ENCODE data around the gene BICC1.
A peak's percentile ranks its signal among the peaks of the same experiment; 100 is the strongest.

The BICC1 gene

DNA sequence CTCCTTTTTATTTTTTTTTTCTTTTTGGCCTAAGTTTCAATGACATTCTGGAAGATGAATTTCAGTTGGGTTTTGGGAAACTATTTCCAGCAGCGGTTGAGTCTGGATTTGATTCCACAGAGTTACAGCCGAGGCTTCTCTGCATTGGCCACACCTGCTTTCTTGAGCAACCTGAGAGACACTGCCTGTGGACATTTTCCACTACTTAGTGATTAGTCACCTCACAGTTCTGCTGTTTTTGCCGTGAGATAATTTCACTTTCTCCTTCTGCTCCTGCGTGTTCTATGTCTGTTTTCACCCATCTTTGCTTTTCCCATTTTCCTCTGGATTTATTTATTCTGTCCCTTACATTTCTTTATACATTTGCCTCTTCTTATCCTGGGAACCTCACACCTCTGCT is 243.0 kb downstream of the BICC1 start:
- FAIRE-seq: no peak

DNA sequence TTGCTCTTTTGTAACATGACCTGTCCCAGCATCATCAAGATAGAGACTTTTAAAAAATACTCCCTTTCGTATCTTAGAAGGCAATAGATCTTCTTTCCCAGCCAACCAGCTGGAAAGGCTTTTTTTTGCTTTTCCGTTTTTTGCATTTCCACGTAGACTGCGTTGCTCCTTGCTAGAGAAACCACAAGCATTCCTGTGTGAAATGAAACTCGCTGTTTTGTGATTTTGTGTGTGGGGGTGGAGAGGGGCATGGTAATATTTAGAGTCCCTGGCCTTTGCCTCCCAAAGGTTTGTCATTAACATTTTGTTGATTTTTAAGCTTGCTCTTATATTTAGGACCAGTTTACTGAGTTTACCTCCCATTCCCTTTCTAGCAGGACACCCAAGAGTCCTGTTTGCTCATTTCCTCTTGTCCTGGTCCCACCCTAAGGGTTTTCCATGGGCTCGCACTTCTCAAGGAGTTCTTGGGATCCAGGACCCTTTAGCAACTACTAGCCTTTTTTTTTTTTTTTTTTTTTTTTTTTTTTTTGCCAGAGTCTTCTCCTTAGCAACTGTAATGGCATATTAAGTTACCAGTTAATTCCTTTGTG is 243.6 kb downstream of the BICC1 start:
- FAIRE-seq: no peak

DNA sequence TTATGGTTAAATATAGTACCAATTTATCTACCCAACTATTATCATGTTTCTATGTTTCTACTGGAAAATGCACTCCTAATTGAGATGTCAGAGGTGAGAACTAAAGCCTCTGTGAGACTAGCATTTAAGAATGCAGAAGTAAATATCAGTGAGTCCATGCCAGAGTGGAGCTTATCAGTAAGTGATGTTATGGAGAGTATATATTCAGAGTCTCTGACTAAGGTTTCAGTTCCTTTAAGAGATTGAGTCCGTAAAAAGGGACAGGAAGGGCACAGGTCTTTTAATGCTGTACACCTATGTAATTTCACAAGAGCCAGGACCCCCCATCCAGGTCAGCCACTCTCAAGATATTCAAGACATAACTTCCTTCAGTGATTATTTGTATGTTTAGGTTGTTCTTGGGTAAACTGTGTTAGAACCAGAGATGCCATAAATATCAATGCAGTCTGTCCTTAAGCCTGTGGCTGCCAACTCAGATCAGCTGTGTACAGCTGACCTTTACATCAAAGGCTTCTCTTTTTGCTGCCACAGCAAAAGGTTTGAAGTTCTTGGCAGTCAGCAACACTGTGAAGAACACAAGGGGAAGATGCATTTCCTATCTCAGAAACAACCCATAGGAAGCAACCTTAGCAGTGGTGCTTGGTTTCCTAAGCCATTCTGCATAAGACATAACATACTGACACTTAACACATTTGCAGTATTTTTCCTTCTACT is 244.8 kb downstream of the BICC1 start:
- FAIRE-seq: no peak

DNA sequence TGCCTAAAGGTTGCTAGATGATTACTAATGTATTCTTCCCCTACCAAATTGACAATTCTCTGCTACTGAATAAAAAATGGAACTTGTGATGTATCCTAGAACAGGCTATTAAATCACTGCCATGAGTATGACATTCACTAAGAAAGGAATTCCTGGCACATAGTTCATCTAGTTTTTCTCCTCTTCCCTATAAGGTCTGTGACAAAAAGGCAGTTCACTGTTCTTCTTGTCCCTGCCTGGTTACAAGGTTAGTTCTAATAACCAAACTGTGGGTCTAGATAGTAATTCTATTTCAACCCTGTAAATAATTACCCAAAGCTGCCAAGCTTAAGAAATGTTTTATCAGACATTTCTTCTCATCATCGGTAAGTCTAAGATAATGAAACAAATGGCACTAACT is 245.6 kb downstream of the BICC1 start:
- FAIRE-seq: no peak

DNA sequence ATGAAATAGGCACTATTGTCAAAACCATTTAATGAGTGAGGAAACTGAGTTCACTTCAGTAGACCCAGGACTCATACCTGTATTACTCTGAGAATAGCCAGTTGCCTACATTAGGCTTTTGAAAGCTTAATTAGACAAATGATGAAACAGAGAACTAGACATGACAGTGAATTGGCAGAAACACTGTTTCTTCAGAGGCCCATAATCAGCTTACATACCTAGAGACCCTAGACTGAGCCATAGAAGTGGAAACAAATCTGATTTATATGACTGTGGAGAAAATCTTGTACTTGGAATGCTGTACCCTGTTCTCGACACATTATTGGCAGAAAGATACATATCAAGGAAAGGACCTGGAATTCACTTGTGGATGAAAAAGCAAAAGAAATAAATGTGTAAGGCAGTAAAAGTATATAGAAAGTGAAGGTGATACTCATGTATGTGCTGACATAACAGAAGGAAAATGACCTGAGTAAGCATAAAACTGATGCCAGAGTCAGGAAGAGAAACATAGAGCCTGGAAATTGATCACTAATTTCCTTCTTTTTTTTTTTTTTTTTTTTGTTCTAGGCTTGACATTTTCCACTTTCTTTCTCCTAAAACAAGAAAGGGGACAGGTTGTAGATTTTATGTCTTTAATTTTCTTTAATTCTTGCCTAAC is 251.5 kb downstream of the BICC1 start:
- FAIRE-seq: no peak

DNA sequence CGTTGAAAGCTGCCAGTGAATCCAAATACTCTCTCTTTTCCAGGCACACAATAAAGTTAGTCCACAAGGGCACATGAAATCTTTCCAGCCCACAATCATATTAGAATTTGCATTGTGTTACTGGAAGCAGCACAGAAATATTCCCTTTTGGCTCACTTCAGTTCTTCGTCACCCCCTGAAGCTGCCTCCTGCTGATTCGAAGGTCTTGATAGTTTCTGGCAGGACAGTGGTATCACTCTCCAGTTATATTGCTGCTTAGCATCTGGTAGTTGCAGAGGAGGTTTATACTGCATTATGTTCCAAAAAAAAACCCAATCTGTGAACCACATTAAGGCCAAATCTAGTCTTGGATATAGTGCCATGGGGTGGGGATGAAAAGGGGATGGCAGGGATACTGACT is 253.2 kb downstream of the BICC1 start:
- FAIRE-seq: no peak

DNA sequence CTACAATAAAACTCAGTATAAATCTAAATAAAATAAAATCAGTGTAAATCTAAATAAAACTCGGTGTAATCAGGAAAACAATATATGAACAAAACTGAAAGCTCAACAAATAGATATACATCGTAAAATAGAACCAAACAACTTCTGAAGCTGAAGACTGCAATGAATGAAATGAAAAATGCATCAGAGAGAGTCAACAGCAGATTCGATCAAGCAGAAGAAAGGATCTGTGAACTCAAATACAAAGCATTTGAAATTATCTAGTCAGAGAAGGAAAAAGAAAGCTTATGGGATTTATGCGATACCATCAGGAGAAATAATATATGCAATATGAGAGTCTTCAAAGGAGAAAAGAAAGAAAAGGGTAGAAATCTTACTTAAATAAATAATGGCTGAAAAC is 255.0 kb downstream of the BICC1 start:
- FAIRE-seq: no peak

DNA sequence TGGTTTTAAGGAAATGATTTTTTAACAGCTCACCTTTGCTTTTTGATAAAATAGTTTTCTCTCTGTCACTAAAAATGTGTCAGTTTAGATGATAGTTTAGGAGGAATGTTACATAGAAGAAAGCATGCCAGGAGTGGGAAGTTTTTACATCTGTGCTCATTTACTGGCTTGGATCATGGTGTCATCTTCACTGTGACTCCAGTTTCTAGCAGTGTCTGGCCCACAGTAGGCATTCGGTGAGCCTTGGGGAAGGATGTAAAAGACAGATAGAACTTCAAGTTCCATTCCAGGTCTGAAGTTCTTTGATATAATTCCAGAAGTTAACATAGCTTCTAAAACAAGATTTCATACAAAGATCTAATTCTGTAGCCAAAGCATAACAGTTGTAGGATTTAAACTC is 259.2 kb downstream of the BICC1 start:
- no peak for FAIRE-seq

DNA sequence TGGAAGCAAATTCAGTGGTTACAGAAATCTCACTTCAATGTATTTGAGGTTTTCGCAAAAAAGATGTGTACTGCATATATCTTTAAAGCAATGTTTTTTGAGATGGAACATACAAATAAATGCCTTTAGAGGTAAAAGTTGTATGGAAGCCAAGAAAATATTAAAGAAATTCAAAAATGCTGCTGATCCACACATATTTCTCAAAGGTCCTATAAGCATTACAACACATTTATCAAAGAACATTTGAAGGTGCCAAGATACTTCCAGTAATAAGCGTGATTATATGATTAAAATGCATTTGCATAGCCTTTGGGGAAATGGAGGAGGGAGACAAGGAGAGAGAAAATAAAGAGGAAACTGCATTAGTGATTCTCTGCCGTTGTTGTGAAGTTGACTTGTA is 260.1 kb downstream of the BICC1 start:
- no peak for FAIRE-seq

DNA sequence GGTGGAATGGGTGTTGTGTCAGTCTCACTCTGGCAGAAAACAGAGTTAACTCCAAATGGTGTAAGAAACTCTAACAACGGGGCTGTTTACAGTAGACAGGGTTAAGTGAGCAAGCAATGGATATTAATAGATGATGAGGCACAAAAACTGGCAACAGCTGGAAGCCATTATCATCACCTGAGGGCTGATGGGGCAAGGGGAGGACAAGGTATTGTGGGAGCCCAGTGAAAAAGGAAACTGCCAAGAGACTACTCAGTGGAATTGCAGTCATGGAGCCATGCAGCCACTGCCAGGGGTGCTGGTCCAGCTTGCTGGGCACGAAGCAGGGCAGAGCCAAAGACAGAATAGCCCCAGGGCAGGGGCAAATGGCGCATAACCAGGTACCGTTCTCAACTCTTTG is 260.7 kb downstream of the BICC1 start:
- no peak for FAIRE-seq

DNA sequence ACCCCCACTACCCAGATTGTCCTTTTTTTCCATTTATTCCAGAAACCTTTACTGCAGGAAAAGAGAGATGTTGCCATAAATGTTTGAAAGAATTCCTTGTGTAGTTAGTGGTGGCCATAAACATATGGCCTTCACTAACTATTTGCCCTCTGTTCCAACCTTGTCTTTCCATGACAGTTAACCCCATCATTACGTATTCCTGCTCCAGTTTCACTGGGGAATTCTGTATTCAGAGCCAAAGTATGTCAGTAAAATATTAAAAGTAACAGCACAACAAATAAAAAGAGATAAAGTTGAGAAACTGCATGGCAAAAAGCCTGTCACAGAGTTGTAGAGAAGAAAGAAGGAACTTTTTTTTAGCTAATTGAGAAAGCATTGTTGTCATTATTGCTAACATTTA is 261.3 kb downstream of the BICC1 start:
- FAIRE-seq: no peak

DNA sequence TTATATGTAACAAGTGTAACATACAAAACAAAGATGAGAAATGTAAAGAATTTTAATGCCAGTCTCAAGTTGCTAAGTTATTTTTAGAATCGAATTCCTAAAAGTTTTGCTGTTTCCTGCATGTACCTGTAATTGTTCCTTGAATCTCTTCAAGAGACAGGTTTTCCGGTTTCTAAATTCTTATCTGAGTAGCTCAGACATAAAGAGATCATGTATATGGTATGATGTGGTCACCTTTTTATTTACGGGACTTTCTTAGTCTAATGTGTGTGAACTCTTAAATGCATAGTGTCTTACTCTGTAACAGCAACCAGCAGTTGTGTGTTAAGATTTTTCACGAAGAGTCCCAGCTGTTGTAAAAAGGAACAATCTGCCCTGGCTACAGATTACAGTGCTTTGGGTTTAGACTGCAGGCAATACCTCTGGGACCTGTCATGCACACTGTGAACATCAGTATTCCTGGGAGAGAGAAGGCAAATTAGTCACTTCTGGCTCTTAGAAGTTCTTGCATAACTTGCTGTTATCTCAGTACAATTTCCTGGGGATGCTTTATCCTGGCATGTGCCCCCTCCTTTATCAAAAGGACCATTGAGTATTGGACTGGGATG is 263.4 kb downstream of the BICC1 start:
- no peak for FAIRE-seq

DNA sequence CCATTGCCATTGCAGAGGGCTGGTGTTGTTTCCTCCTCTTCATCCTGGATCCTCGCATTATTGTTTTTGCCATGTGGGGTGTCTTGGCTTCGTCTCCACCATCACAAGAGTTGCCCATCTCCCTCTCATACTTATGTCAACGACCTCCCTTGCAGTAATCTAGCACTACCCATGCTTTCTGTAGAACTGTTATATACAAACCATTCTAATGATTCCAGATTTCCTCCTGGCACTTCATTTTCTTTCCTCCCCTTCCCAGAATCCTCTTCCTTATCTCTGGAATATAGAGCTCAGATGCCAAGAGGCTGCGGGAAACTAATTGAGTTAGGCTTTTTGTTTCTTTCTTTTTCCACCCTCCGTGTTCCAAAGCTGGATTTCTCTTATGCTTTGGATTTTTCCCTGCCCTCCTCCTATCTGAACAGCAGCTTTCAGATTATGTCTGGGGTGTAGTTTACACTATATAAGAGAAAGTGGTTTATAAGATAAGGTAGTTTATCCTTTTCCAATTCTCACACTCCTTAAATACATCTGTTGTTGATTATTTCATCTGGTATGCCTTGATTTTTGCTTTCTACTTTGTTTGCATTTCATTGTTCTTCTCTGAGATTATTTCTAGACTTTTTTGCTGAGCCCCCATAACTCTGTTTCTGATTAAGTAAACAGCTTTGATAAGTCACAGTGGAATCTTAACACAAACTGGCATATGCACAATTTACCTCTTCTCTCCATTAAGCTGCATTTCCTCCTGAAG is 264.1 kb downstream of the BICC1 start:
- FAIRE-seq: no peak

DNA sequence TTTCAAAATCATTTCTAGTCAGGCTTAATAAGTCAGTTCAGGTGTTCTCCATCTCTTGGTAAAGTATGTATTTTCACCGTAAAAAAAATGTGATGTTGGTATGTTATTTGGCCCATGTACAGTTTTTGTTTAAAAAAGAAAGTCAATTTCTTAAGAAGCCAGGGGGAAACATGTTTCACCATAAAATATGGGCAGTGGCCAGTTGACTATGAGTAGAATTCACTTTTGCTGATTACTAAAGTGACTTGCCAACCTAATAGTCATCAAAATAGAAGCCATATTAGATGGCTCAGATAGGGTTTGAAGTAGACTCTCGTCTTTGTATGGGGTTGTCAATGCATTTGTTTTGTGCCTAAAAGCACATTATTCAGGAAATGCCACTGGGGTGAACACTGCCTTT is 266.3 kb downstream of the BICC1 start:
- FAIRE-seq: no peak

DNA sequence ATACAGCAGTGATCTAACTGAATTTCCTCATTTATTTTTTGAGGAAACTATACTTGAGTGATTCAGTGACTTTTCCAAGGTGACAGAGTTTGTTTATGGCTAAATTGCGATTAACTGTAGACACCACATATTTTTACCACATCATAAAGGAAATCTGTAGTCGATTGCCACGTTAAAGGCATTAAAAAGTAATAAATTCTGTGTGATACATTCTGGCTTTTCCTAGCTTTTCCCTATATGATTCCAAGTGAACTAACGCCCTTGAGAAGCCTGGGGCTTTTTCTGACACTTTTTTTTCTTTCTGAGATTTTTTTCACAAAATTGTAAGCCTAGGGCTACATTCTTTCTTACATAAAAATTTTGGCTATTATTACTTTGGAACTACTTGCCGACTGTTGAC is 266.9 kb downstream of the BICC1 start:
- FAIRE-seq: no peak

DNA sequence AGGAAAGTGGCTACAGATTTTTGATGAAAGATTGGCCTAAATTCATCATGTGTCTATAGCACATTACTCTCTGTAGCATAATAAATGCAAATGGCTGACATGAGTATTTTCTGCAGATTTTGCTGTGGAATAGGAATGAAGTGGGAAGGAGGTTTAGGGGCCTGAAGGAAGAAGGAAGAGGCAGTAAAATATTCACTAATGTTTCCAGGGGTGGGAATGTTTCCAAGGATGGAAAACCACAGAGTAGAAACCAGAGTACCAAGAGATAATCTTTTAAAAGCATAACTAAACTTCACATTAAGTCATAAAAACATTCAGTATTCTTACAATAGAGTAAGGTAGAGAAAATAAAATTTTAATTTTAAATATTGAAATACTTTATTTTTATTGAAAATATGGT is 267.8 kb downstream of the BICC1 start:
- no peak for FAIRE-seq

DNA sequence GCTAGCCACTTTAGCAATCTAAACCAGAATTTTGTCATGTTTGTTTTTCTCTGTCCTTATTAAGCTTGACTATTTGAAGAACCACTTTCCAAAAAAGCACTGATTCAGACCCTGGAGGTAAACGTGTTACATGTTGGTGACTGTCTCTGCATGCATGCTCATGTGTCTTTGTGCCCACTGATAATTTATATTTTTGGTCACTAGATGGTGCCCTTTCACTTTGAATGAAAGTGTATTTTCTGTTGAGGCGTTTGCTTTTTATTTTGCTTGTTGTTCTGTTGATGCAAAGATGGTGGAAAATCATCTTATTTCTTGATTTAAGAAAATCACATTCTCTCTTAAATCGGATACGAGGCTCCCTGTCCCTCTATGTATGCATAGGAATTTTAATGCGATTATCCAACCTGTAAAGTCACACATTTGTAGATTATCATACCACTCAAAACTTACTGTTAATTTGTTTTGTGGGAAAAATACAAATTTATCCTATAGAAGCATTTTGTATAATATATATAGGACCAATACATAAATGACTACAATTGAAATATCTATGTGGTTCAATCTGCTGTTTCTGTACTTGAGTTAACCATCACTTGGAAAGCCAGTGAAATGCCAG is 269.3 kb downstream of the BICC1 start:
- FAIRE-seq: peak; percentile 43

DNA sequence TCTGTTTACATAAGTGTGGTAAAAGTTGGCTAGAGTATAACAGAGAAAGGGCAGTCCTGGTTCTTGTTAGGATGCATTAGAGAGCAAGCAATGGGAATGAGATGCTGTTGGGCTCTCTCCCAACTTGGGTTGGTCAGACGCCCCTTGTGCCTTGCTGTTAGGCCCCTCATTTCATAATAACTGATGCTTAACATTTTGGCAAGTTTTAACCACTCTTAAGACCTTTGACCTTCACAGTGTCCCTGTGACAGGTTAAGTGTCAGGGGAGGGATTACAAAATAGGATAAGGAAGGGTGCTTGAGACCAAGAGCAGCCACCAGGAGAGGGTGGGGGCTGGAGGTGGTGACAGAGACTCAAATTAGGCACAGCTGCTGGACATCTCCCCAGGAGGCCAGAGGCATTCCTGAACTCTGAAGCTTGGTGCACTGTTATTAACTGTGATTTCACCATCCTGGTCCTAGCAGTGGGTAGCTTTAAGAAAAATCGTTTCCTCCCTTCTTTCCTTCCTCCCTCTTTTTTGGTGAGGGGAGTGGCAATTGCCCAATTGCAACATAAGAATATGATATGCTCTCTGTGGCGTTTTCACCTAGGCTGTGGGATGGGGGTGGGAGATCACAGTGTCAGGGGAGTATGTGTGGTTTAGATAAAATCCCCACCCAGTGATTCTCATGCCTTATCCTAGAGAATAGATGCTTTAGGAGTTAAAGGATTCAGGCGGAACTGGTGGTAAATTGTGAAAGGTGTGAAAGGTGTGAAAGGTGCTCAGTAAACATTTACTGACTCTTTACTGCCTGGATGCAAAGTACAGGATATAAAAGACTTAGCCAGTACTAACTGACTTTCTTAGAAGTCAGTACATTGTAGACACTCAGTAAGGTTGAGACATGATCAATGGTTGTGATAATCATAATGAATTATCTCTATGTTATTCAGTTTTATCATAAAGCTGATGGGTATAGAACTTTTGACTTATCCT is 270.5 kb downstream of the BICC1 start:
- FAIRE-seq: no peak

DNA sequence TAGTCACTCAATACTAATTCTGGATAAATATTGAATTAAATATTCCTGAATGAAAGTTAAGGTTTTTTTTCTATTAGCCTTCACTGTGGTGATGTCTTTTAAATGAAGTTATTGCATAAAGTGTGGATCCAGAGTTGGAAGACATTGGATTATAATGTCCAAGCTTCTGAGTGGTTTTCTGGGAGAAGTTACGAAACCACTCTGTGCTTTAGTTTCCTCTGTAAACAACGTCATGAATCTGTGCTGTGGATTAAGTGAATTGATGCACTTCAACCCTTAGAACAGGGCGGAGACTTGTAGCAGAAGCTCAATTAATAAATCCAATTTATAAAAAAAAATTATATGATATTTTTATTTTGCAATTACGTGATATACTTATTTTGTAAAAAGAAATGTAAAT is 271.7 kb downstream of the BICC1 start:
- no peak for FAIRE-seq

DNA sequence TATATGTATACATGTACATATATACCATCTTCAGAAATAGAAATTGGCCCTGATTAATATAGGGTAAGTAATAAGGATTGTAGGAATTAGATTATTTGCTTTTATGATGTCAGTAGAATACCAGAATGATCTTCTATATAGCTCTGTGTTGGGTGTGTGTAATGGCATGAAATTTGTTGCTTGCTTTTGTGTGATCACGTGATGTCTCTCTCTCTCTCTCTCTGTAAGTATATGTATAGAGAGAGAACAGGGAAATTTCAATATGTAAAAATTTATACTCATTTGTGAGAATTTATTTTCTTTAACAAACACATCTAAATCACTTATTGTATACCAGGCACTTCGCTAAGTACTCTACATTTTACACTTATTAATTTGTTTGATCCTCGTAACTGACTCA is 272.7 kb downstream of the BICC1 start:
- peak; percentile 21 for FAIRE-seq

DNA sequence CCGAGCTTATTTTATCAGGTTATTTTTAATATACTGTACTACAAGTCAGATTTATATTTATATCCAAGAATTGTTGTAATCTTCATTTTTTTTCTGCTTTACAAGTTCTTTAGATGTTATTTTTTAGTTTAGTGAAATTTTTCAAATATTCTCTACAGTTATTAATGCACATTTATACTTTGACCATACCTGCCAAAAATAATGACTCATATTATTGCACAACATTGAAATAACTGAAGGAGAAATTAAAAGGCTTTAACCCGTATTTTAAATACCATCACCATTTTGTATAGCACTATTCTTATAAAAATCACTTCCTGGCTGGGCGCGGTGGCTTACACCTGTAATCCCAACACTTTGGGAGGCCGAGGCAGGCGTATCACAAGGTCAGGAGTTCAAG is 278.5 kb downstream of the BICC1 start:
- peak; percentile 28 for FAIRE-seq

DNA sequence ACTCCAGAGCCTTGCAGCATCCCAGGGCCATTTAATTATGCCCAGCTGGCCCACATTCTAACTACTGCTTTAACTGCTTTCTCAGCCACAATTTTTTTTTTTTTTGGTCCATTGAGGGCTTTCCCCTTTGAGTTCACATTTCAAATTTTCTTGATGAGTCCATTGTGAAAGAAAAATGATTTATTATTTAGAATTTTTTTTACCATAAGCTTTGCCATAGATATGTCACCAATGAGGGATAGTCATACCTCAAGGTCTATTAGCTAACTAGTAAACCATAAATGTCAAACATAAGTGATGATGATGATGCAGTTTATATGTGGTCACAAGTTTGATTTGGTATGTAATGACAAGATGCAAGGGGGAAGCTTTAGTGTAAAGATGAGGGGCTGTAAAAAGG is 282.9 kb downstream of the BICC1 start:
- FAIRE-seq: no peak

Measured in colon (tissue), 2 donors.